NCI-H1092 (cell line): Measurements from ENCODE around the gene KCNH6.
A peak's percentile ranks its signal among the peaks of the same experiment; 100 is the strongest.

ENCODE experiments used
- DNase-seq: peaks from one replicate; lab custom pipeline; 2025; lab: John Stamatoyannopoulos, UW

Gene KCNH6

GRCh38 chr17:63488851-63489250 is 34.3 kb upstream of the KCNH6 start:
- DNase-seq = no peak

DNA sequence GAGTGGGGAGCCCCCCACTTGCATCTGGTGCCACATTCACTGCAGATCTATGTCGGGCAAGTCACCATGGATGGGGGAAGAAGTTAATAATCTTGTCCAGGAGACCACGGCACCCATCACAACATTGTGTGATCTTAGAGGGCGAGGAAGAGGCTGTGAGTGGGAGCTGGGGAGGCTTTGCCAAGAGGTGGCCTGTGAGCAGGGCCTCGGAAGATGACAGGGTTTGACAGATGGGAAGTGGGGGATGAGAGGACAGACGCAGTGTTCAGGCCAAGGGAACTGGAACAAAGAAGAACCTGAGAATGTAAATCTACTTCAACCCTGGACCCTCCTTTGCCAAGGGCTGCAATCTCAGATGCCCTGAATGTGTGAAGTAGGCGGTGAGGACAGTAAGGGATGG is 33.9 kb upstream of the KCNH6 start:
- no peak for DNase-seq

- DNase-seq = no peak
These were observed 32.8 kb upstream of the KCNH6 start for GRCh38 chr17:63490329-63490728.

DNA sequence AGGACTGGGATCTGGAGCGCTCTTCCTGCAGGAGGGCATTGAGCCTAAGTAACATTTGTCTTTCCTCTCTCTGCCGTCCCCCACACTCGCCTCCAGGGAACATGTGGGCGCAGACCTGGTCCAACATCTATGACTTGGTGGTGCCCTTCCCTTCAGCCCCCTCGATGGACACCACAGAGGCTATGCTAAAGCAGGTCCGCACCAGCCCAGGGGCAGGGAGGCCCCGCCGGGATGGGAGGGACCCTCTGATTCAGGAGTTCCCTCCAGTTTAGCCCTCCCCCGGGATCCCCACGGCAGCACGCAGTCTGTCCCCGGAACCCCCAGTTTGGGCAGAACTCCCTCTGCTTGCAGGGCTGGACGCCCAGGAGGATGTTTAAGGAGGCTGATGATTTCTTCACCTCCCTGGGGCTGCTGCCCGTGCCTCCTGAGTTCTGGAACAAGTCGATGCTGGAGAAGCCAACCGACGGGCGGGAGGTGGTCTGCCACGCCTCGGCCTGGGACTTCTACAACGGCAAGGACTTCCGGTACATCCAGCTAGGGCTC is 32.2 kb upstream of the KCNH6 start:
- DNase-seq = no peak

- DNase-seq = no peak
These were observed 31.7 kb upstream of the KCNH6 start for GRCh38 chr17:63491413-63491812.

GRCh38 chr17:63491977-63492618 is 31.1 kb upstream of the KCNH6 start:
- no peak for DNase-seq

DNA sequence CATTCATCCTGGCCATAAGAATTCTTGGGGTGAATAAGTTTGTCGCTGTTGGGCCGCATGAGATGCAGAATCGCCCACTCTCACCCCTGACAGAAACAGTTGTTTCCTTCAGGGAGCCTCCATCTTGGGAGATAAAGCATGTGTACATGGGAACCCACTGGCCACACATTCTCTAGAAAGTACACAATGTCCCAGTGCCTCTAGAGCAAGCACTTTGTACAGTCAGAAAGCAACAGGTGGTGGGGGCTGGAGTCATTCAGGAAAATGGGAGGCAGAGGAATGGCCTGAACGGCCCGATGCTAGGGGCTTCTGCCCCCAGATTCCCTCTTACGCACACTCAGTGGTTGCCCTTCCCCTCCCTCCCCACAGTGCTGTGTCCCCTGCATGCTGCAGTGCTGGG is 30.2 kb upstream of the KCNH6 start:
- DNase-seq = no peak

- no peak for DNase-seq
These were observed 29.7 kb upstream of the KCNH6 start for GRCh38 chr17:63493411-63493810.

DNA sequence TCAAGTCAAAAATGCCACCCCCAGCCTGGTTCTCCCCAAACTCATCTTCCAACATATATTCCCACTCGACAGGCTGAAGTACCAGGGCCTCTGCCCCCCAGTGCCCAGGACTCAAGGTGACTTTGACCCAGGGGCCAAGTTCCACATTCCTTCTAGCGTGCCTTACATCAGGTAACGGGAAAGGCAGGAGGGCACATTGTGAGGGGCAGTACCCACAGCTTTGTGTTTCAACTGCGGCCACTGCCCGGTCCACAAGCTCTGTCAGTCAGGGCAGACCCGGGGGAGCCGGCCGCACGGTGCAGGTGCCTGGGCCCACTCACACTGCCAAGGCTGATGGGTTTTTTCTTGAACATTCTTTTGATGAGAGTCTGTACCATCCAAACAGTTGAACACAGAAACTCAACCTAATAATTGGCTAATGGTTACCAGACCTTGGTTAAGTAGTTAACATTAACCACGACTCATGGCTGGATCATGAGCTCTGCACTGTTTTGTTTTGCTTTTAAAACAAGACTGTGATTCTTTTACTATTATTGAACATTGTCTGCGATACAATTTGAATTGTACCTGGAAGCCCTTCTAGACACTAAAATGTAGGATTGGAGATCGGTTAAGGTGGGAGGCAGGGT is 28.7 kb upstream of the KCNH6 start:
- DNase-seq = no peak

- peak; percentile 76 for DNase-seq
These were observed 27.7 kb upstream of the KCNH6 start for GRCh38 chr17:63495491-63495890.

GRCh38 chr17:63496177-63496576 is 27.0 kb upstream of the KCNH6 start:
- no peak for DNase-seq

DNA sequence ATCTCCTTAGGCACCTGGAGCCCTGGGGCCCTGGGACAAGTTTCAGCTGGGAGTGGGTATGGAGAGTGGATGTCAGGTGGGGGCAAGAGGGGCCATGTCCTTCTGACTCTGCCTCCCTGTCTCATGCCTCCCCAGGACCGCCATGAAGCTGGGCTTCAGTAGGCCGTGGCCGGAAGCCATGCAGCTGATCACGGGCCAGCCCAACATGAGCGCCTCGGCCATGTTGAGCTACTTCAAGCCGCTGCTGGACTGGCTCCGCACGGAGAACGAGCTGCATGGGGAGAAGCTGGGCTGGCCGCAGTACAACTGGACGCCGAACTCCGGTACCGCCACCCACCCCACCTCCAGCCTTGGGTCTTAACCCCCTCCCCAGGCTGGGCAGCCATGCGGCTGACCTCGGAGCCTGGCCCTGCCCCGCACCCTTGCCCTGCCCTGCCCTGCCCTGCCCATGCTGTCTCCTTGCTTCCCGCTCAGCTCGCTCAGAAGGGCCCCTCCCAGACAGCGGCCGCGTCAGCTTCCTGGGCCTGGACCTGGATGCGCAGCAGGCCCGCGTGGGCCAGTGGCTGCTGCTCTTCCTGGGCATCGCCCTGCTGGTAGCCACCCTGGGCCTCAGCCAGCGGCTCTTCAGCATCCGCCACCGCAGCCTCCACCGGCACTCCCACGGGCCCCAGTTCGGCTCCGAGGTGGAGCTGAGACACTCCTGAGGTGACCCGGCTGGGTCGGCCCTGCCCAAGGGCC is 26.3 kb upstream of the KCNH6 start:
- DNase-seq = no peak

DNA sequence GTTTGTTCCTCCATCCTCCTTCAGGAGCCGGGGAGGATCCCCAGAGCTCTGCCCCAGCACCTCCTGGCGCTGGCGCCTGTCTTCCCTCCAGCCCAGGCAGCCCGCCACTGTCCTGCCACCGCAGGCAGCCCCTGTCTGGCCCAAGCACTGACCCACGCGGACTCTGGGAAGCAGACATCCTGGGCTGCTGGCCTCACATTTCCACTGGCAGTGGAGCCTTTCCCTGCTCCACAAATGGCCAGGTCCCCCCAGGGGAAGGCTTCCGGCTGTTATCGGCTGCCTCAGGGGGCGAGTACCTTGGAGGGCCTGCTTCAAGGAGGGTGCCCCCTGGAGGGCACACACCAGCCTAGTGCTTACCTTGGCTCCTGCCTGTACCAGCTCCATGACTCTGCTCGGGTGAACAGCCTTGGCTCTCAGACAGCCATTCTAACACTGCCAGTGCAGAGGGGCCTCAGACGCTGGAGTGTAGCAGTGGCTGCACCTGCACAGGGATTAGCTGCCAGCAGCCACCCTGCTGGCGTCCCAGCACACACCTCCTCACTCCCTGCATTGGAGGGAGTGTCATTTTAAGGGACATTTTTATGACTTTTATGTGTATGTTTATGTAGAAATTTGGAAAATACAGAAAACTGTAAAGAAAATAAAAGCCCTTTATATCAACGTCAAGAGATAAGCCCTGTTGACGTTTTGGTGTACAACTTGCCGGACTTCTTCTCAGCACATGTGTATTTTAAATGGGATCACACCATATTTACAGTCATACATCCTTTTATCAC is 25.3 kb upstream of the KCNH6 start:
- peak; percentile 86 for DNase-seq

GRCh38 chr17:63498626-63499195 is 24.4 kb upstream of the KCNH6 start:
- no peak for DNase-seq

GRCh38 chr17:63500543-63501390 is 22.4 kb upstream of the KCNH6 start:
- no peak for DNase-seq

GRCh38 chr17:63503341-63503705 is 19.8 kb upstream of the KCNH6 start:
- peak; percentile 30 for DNase-seq

DNA sequence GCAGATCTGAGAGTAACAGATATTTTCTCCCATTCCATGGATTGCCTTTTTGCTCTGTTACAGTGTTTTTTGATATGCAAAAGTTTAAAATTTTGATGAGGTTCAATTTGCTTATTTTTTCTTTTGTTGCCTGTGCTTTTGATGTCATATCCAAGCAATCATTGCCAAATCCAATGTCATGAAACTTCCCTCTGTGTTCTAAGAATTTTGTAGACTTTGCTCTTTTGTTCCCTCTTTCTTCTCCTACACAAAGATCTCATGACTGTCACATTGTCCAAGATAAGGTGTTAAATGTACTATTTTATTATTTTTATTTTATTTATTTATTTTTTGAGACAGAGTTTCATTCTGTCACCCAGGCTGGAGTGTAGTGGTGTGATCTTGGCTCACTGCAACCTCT is 18.9 kb upstream of the KCNH6 start:
- no peak for DNase-seq

- no peak for DNase-seq
These were observed 17.8 kb upstream of the KCNH6 start for GRCh38 chr17:63505341-63505740.

DNA sequence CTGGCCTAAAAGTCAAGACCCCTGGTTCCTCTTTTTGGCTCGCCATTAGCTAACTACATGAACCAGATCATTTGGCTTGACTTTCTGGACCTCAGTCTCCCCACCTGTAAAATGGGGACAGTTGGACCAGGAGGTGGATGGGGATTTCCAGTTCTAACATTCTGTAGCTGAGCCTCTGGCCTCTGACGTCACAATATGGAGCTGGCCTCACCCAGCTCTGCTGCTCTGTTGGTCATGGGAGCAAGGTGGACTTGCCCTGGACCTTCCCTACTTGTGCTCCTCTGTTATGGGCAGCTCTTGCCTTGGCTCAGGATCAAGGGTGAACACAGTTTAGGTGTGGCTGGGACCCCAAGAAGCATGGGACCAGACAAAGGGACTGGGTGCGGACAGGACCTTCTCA is 16.5 kb upstream of the KCNH6 start:
- DNase-seq = no peak

DNA sequence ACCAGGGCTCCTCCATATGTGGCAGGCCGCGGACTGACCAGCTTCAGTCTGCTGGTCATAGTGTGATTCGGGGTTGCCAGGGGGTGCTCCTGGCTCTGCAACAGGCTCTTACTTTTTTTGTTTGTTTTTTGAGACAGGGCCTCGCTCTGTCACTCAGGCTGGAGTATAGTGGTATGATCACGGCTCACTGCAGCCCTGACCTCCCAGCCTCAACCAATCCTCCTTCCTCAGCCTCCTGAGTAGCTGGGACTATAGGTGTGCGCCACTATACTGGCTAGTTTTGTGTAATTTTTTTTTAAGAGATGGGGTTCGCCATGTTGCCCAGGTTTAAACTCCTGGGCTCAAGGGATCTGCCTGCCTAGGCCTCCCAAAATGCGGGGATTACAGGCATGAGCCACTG is 11.8 kb upstream of the KCNH6 start:
- DNase-seq = no peak

- DNase-seq = no peak
These were observed 10.8 kb upstream of the KCNH6 start for GRCh38 chr17:63512388-63512787.
